Loucy (cell line): ENCODE data around the gene MOCS3.

Experiments used
- H2AFZ ChIP-seq: fragments of 200-600 bp; sonication (generic); 2 replicates; pipeline ENCODE4 v1.6.0; 2016; ENCODE audit warnings: antibody characterized with exemption, mild to moderate bottlenecking, low read length, moderate library complexity
- H3F3A ChIP-seq: fragments of 200-600 bp; 2 replicates; pipeline ENCODE4 v1.6.0; 2016; ENCODE audit warnings: antibody characterized with exemption, low read depth, mild to moderate bottlenecking
- H3K27me3 ChIP-seq: fragments of 200-600 bp; sonication (generic); 2 replicates; pipeline ENCODE4 v1.6.1; 2014; ENCODE audit warnings: low read length, mild to moderate bottlenecking; ENCODE audit not compliant: insufficient read depth, poor library complexity, severe bottlenecking
- H3K36me3 ChIP-seq: fragments of 200-600 bp; sonication (generic); 2 replicates; pipeline ENCODE4 v1.6.1; 2016; ENCODE audit warnings: low read length; ENCODE audit not compliant: insufficient read depth
- H3K4me1 ChIP-seq: fragments of 200-600 bp; sonication (generic); 2 replicates; pipeline ENCODE4 v1.5.1; 2014; ENCODE audit warnings: low read length, mild to moderate bottlenecking; ENCODE audit not compliant: insufficient read depth, poor library complexity, severe bottlenecking
- H3K4me2 ChIP-seq: fragments of 200-600 bp; sonication (generic); 2 replicates; pipeline ENCODE4 v1.6.0; 2014; ENCODE audit warnings: antibody characterized with exemption, low read length, low read depth, mild to moderate bottlenecking; ENCODE audit not compliant: poor library complexity, severe bottlenecking
- H3K4me3 ChIP-seq: fragments of 200-600 bp; sonication (generic); 2 replicates; pipeline ENCODE4 v1.5.1; 2014; ENCODE audit warnings: low read length, mild to moderate bottlenecking, mixed read lengths; ENCODE audit not compliant: poor library complexity, severe bottlenecking
- H3K79me2 ChIP-seq: fragments of 200-600 bp; sonication (generic); 2 replicates; pipeline ENCODE4 v1.6.1; 2014; ENCODE audit warnings: low read length; ENCODE audit not compliant: insufficient read depth
- H3K9ac ChIP-seq: fragments of 200-600 bp; sonication (generic); 2 replicates; pipeline ENCODE4 v1.6.0; 2014; ENCODE audit warnings: mild to moderate bottlenecking, low read depth, low read length, moderate library complexity; ENCODE audit not compliant: poor library complexity, severe bottlenecking
- H3K9me2 ChIP-seq: fragments of 200-600 bp; sonication (generic); replicated peaks from 2 replicates; pipeline ENCODE4 v1.6.1; 2016; ENCODE audit warnings: low read depth, low read length, mixed read lengths
- H3K9me3 ChIP-seq: fragments of 200-600 bp; sonication (generic); 2 replicates; pipeline ENCODE4 v1.6.1; 2014; ENCODE audit warnings: mild to moderate bottlenecking, antibody characterized with exemption, low read length, low read depth; ENCODE audit not compliant: insufficient read depth
- H4K20me1 ChIP-seq: fragments of 200-600 bp; sonication (generic); 2 replicates; pipeline ENCODE4 v1.6.0; 2014; ENCODE audit warnings: antibody characterized with exemption, low read length, mild to moderate bottlenecking; ENCODE audit not compliant: insufficient read depth, poor library complexity, severe bottlenecking
- EZH2phosphoT487 ChIP-seq: fragments of 200-600 bp; IDR thresholded peaks from 2 replicates; pipeline ENCODE4 v1.6.1; 2018; ENCODE audit warnings: antibody characterized with exemption, mild to moderate bottlenecking, moderate library complexity, borderline replicate concordance
- TF ChIP-seq, protein P1 (sequence below): fragments of 200-600 bp; sonication (generic); conservative IDR thresholded peaks from 2 replicates; pipeline ENCODE4 v1.5.1; 2014; ENCODE audit warnings: mild to moderate bottlenecking, antibody characterized with exemption, low read length

The MOCS3 gene

DNA sequence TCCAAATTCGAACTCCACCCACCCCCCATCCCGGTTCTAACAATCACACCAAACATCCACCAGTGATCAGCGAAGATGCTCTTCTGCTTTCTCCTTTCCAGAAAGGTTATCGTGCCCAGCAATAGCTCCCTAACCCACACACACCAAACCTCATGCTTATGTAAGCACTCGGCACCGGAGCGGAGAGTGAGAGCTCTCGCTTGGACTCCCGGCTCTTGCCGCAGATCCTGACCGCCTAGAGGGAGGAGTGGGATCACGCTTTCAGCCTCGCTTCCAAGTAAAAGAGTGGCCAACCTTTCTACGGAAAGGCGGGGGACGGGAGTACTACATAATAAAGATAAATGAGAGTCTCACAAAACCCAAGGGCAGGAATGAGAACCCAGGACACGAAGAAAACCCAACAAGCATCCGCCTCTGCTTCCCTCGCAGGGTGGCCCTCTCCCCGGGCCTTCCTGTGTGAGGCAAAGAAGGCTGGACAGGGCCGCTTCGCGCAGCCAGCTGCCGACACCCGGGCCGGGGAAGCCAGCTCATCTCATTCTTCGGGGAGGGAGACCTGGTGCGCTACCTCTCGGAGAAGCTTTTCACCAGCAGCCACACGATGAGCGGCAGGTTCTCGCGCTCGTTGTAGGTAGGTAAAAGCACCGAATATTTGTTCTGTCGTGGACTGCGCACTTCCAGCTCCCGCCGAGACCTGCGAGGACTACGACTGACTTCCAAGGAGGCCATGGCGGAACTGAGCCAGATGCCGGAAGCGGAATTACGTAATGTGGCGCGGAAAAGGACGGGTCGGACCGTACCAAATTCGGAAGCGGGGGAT is 612 bp upstream of the MOCS3 start, which contains the start of gene DPM1:
DPM1 (minus strand) TSS at position 735 of the 817 bp plus-strand sequence; CDS start at position 726, 9 bp downstream.
- peaks cover 51% of the 10 kb centered on the region for H4K20me1 ChIP-seq
- peak within 1 kb of the TSS; percentile 93 for H3K4me2 ChIP-seq
- peaks cover 71% of the 10 kb centered on the region for H3K79me2 ChIP-seq
- no peaks in the 10 kb centered on the region for H3K27me3 ChIP-seq
- no peaks in the 10 kb centered on the region for H3K9me2 ChIP-seq
- peaks cover 14% of the 10 kb centered on the region; the same call in 1 of the 2 replicates for H3K36me3 ChIP-seq
- H3F3A ChIP-seq: no peaks in the 10 kb centered on the region
- peak within 1 kb of the TSS; percentile 98 for H2AFZ ChIP-seq
- peak within 1 kb of the TSS; percentile 95 for H3K4me3 ChIP-seq
- peaks cover 26% of the 10 kb centered on the region for H3K4me1 ChIP-seq
- no peaks in the 10 kb centered on the region for H3K9me3 ChIP-seq
- no peak for TF ChIP-seq EZH2phosphoT487
- TF ChIP-seq, protein P1, sequence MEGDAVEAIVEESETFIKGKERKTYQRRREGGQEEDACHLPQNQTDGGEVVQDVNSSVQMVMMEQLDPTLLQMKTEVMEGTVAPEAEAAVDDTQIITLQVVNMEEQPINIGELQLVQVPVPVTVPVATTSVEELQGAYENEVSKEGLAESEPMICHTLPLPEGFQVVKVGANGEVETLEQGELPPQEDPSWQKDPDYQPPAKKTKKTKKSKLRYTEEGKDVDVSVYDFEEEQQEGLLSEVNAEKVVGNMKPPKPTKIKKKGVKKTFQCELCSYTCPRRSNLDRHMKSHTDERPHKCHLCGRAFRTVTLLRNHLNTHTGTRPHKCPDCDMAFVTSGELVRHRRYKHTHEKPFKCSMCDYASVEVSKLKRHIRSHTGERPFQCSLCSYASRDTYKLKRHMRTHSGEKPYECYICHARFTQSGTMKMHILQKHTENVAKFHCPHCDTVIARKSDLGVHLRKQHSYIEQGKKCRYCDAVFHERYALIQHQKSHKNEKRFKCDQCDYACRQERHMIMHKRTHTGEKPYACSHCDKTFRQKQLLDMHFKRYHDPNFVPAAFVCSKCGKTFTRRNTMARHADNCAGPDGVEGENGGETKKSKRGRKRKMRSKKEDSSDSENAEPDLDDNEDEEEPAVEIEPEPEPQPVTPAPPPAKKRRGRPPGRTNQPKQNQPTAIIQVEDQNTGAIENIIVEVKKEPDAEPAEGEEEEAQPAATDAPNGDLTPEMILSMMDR: no peak
- H3K9ac ChIP-seq: peak within 1 kb of the TSS; percentile 88

- Histone ChIP-seq H3F3A (no peaks in the 10 kb centered on the region), H3K27me3 (no peaks in the 10 kb centered on the region), H3K79me2 (peaks cover 55% of the 10 kb centered on the region), H3K4me3 (peak overlapping the region; percentile 95), H3K4me2 (peak overlapping the region; percentile 93), H3K9me3 (no peaks in the 10 kb centered on the region), H2AFZ (no peak overlapping the region), H4K20me1 (peaks cover 36% of the 10 kb centered on the region), H3K9ac (no peak overlapping the region), H3K9me2 (no peaks in the 10 kb centered on the region), H3K36me3 (no peaks in the 10 kb centered on the region; the same call in 1 of the 2 replicates), H3K4me1 (peaks cover 16% of the 10 kb centered on the region)
- no peak for TF ChIP-seq EZH2phosphoT487
- TF ChIP-seq, protein P1: no peak
Observed at GRCh38 chr20:50959543-50960126, 1.0 kb downstream of the MOCS3 start.

DNA sequence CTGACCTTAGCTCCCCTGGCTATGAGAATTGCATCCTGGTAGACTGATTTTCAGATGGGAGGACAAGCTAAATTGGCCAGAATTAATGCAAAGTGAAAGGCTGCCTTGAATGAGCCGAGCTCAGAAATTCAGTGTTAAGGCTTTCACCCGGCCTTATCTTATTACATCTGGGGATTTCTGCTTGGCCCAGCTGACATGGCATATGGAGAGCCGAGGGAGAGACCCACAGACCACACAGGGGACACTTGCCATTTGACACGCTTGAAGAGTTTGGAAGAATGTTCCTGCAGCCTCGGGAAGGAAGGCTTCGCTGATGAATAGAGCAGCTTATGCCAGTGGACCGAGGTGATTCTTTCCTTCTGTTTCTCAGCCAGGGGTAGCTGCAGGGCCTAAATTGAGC is 9.0 kb downstream of the MOCS3 start:
- H3K79me2 ChIP-seq: no peaks in the 10 kb centered on the region
- no peaks in the 10 kb centered on the region for H3K4me1 ChIP-seq
- H3K27me3 ChIP-seq: no peaks in the 10 kb centered on the region
- no peaks in the 10 kb centered on the region for H3K36me3 ChIP-seq
- H3K4me2 ChIP-seq: no peak overlapping the region
- H3K4me3 ChIP-seq: no peak overlapping the region
- H4K20me1 ChIP-seq: no peaks in the 10 kb centered on the region
- H3K9ac ChIP-seq: no peak overlapping the region
- H3F3A ChIP-seq: no peaks in the 10 kb centered on the region
- no peak overlapping the region for H2AFZ ChIP-seq
- H3K9me3 ChIP-seq: no peaks in the 10 kb centered on the region
- no peaks in the 10 kb centered on the region for H3K9me2 ChIP-seq
- TF ChIP-seq, protein P1: no peak
